22Rv1 (cell line): ENCODE data around the gene MCAM.

Experiments used
- CTCF ChIP-seq: fragments of 450-650 bp; IDR thresholded peaks from 2 replicates; pipeline ENCODE4 v1.5.1; 2017; ENCODE audit warnings: mild to moderate bottlenecking
- ZFX ChIP-seq: fragments of 450-650 bp; IDR thresholded peaks from 2 replicates; pipeline ENCODE4 v1.6.1; 2017; ENCODE audit warnings: antibody characterized with exemption, borderline replicate concordance

GRCh38 chr11:119305556-119306372 is 11.2 kb downstream of the MCAM start:
- TF ChIP-seq CTCF (no peak), ZFX (no peak)
